IPS-18a (cell line): ENCODE results near the gene PUM2.

ENCODE experiments used
- H3K27ac ChIP-seq: one replicate; pipeline ENCODE4 v1.5.1; 2013; ENCODE audit warnings: low read length
- H3K27me3 ChIP-seq: one replicate; pipeline ENCODE4 v1.6.1; 2013; ENCODE audit warnings: mild to moderate bottlenecking, low read length; ENCODE audit not compliant: control insufficient read depth, insufficient read depth
- H3K36me3 ChIP-seq: one replicate; pipeline ENCODE4 v1.6.1; 2013; ENCODE audit warnings: low read depth, low read length; ENCODE audit not compliant: control insufficient read depth
- H3K4me1 ChIP-seq: one replicate; pipeline ENCODE4 v1.6.1; 2013; ENCODE audit warnings: low read depth, low read length; ENCODE audit not compliant: control insufficient read depth
- H3K4me3 ChIP-seq: one replicate; pipeline ENCODE4 v1.5.1; 2013; ENCODE audit warnings: low read length
- H3K9ac ChIP-seq: one replicate; pipeline ENCODE4 v1.6.1; 2013; ENCODE audit warnings: mild to moderate bottlenecking, low read length, moderate library complexity
- H3K9me3 ChIP-seq: one replicate; pipeline ENCODE4 v1.6.1; 2013; ENCODE audit warnings: low read depth, low read length; ENCODE audit not compliant: control insufficient read depth

Gene PUM2

DNA sequence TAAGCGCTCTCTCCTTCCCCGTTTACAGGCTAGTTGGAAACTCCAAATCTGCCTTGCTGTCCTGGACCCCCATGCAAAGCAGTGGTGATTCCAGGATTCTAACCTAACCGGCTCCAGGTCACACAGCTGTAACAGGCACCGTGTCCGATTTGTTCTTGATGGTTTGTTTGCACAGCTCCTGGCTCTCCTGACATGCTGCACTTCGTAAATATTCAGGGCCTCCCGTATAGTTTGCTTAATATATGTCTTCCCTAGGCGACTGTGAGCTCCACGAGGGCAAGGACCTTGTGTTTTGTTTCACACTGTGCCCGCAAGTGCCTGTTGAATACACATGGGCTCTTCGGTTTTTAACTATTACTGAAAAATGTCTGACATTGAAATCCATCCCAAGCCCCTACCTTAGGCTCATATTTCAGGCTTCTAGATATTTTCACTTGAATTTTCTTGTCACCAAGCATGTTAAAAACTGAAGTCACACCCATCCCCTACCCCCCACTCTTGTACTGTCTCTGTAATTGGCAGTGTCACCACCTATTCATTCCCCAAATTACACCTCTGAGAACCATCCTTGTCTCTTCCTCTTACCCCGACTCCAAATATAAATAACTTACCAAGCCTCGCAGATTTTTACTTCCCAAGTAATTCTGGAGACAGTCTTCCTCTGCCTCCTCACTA lies 1.0 kb upstream of the PUM2 start:
- Histone ChIP-seq H3K9me3 (no peaks in the 10 kb centered on the region), H3K9ac (peak overlapping the region; percentile 93), H3K27me3 (no peaks in the 10 kb centered on the region), H3K4me3 (peak overlapping the region; percentile 66), H3K4me1 (peaks cover 36% of the 10 kb centered on the region), H3K27ac (peak overlapping the region; percentile 77), H3K36me3 (no peaks in the 10 kb centered on the region)

- Histone ChIP-seq H3K4me3 (peak overlapping the region; percentile 99), H3K27ac (peak overlapping the region; percentile 90), H3K9me3 (no peaks in the 10 kb centered on the region), H3K36me3 (no peaks in the 10 kb centered on the region), H3K27me3 (no peaks in the 10 kb centered on the region), H3K4me1 (peaks cover 36% of the 10 kb centered on the region), H3K9ac (peak overlapping the region; percentile 98)
These were observed 467 bp downstream of the PUM2 start for GRCh38 chr2:20350041-20350712.

- H3K9ac ChIP-seq, result peak overlapping the region; percentile 98
- H3K4me3 ChIP-seq, result peak overlapping the region; percentile 99
- H3K4me1 ChIP-seq, result peaks cover 36% of the 10 kb centered on the region
- no peaks in the 10 kb centered on the region for H3K27me3 ChIP-seq
- no peaks in the 10 kb centered on the region for H3K9me3 ChIP-seq
- no peaks in the 10 kb centered on the region for H3K36me3 ChIP-seq
- H3K27ac ChIP-seq, result peak overlapping the region; percentile 90
These were observed 1.1 kb downstream of the PUM2 start for GRCh38 chr2:20349513-20349921.

DNA sequence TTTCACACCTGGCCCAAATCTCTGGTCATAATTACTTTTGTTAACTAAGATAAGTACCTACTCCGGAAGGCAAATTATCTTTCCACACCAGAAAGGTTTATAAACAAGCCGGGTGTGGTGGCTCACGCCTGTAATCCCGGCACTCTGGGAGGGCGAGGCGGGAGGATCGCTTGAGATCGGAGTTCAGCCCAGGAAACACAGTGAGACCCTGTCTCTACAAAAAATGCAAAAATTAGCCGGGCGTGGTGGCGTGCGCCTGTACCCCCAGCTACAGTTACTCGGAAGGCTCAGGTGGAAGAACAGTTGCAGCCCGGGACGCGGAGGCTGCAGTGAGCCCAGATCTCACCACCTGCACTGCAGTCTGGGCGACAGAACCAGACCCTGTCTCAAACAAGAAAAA lies 2.1 kb downstream of the PUM2 start:
- Histone ChIP-seq H3K9ac (no peak overlapping the region), H3K27me3 (no peaks in the 10 kb centered on the region), H3K4me3 (peak overlapping the region; percentile 99), H3K9me3 (no peaks in the 10 kb centered on the region), H3K36me3 (no peaks in the 10 kb centered on the region), H3K4me1 (peaks cover 34% of the 10 kb centered on the region), H3K27ac (no peak overlapping the region)

DNA sequence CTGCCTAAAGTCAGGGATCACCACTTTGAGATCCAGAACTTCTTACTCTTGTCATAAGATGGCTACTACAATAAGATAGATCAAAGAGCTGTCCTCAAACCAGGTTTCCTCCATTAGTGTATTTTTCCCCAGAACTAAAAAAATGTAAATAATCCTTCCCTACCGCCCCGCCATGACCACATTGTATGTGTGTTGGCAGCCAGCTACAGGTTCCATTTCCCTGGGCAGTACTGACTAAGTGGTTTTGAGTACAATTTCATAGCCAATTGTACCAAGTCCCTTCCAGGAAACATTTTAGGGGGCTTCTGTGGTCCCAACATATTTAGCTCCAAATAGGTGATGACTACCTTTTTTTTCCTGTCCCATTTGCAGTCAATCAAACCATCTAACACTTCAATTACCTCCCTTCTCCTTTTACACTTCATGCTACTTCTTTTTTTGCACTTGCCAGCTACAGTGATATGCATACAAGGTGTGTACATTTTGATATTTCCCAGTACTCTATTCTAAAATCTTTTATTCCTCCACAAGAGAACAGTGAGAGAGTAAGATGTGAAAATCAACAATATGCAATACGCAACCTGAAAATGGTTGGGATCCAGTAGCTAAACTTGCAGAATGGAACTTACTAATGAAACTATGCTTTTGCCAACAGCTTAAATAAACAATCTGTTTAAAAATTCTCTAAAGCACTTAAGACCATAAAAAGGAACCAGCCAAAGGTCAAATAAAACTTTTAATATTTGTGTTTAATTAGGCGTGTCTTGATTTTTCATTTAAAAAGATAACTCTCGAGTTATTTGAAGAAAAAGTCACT lies 3.9 kb downstream of the PUM2 start:
- H3K4me1 ChIP-seq, result peaks cover 18% of the 10 kb centered on the region

GRCh38 chr2:20343128-20343527 lies 7.5 kb downstream of the PUM2 start:
- no peak overlapping the region for H3K27ac ChIP-seq
- no peaks in the 10 kb centered on the region for H3K9me3 ChIP-seq
- peaks cover 6% of the 10 kb centered on the region for H3K4me1 ChIP-seq
- H3K27me3 ChIP-seq, result no peaks in the 10 kb centered on the region
- H3K9ac ChIP-seq, result no peak overlapping the region
- no peaks in the 10 kb centered on the region for H3K36me3 ChIP-seq
- no peak overlapping the region for H3K4me3 ChIP-seq

More for the DNA sequence above, 3.9 kb downstream of the PUM2 start:
- Histone ChIP-seq H3K27ac (no peak overlapping the region), H3K9me3 (no peaks in the 10 kb centered on the region), H3K9ac (no peak overlapping the region), H3K4me3 (peak overlapping the region; percentile 5), H3K27me3 (no peaks in the 10 kb centered on the region), H3K36me3 (no peaks in the 10 kb centered on the region)

DNA sequence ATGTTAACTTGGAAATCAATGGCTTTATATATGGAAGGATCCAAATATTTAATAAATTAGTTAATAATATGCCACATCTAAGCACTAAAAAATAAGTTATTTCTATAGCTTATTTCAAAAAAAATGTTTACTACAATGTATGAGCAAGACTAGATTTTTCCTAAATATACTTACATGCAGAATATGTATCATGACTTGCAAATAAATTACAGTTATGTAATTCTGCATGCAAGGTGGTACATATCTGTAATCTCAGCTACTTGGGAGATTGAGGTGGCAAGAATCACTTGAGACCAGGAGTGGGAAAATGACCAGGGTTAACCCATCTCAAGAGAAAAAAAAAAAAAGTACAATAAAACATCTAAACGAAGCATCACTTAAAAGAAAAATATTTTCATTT lies 11.6 kb downstream of the PUM2 start:
- peaks cover 15% of the 10 kb centered on the region for H3K4me1 ChIP-seq
- H3K9ac ChIP-seq, result no peak overlapping the region
- no peaks in the 10 kb centered on the region for H3K36me3 ChIP-seq
- no peak overlapping the region for H3K4me3 ChIP-seq
- no peaks in the 10 kb centered on the region for H3K27me3 ChIP-seq
- no peaks in the 10 kb centered on the region for H3K9me3 ChIP-seq
- no peak overlapping the region for H3K27ac ChIP-seq

- no peaks in the 10 kb centered on the region for H3K9me3 ChIP-seq
- no peak overlapping the region for H3K27ac ChIP-seq
- no peak overlapping the region for H3K9ac ChIP-seq
- no peaks in the 10 kb centered on the region for H3K27me3 ChIP-seq
- peaks cover 4% of the 10 kb centered on the region for H3K36me3 ChIP-seq
- no peak overlapping the region for H3K4me3 ChIP-seq
- peaks cover 24% of the 10 kb centered on the region for H3K4me1 ChIP-seq
These were observed 15.9 kb downstream of the PUM2 start for GRCh38 chr2:20334605-20335203.

DNA sequence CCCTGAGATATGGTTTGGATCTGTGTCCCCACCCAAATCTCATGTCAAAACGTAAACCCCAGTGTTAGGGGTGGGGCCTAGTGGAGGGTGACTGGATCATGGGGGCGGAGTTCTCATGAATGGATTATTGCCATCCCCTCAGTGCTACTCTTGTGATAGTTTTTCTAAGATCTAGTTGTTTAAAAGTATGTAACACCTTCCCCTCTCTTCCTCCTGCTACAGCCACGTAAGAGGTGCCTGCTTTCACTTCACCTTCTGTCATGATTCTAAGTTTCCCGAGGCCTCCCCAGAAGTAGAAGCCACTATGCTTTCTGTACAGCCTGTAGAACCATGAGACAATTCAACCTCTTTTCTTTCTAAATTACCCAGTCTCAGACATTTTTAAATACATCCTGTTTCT lies 16.9 kb downstream of the PUM2 start:
- H3K9me3 ChIP-seq, result no peaks in the 10 kb centered on the region
- peaks cover 24% of the 10 kb centered on the region for H3K4me1 ChIP-seq
- no peak overlapping the region for H3K4me3 ChIP-seq

GRCh38 chr2:20330192-20330591 lies 20.5 kb downstream of the PUM2 start:
- Histone ChIP-seq H3K9ac (no peak overlapping the region), H3K4me3 (no peak overlapping the region), H3K4me1 (peaks cover 12% of the 10 kb centered on the region), H3K27ac (no peak overlapping the region), H3K27me3 (no peaks in the 10 kb centered on the region), H3K9me3 (no peaks in the 10 kb centered on the region), H3K36me3 (peaks cover 15% of the 10 kb centered on the region)

More for the DNA sequence above, 16.9 kb downstream of the PUM2 start:
- H3K9ac ChIP-seq, result no peak overlapping the region
- H3K36me3 ChIP-seq, result peaks cover 4% of the 10 kb centered on the region
- no peak overlapping the region for H3K27ac ChIP-seq
- no peaks in the 10 kb centered on the region for H3K27me3 ChIP-seq

DNA sequence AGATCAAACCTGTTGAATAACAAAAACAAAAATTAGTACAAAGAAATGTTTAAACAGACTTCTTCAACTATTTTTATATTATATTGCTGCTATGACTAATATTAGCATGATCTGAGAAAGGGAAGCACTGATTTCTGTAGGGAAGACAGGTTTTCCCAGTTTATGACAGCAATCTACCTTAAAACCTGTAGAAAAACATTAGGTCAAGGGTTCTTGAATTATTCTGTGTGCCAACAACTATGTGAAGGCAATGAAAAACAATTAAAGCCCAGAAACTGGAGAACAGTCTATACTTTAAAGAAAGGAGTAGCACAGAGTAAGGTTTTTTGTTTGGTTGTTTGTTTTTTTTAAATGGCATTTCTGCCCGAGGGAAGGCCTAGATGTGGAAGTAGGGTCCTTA lies 23.3 kb downstream of the PUM2 start:
- no peaks in the 10 kb centered on the region for H3K9me3 ChIP-seq
- no peak overlapping the region for H3K9ac ChIP-seq
- no peaks in the 10 kb centered on the region for H3K27me3 ChIP-seq
- H3K4me1 ChIP-seq, result peaks cover 10% of the 10 kb centered on the region
- no peak overlapping the region for H3K4me3 ChIP-seq
- peaks cover 37% of the 10 kb centered on the region for H3K36me3 ChIP-seq
- no peak overlapping the region for H3K27ac ChIP-seq
